HG03139 (cell line): ENCODE results near the gene MYH11.

Experiments
- ATAC-seq: cut with Tn5 transposase; IDR thresholded peaks from one replicate; pipeline ENCODE4 v1.9.1; 2021; ENCODE audit not compliant: unreplicated experiment

Gene MYH11

GRCh38 chr16:15779664-15780351, 77.0 kb downstream of the MYH11 start:
- ATAC-seq = no peak

- no peak for ATAC-seq
These were observed 77.7 kb downstream of the MYH11 start for GRCh38 chr16:15778999-15779614.

GRCh38 chr16:15778204-15778743, 78.6 kb downstream of the MYH11 start:
- no peak for ATAC-seq

- no peak for ATAC-seq
These were observed 79.2 kb downstream of the MYH11 start for GRCh38 chr16:15777533-15778203.

- ATAC-seq = no peak
These were observed 80.3 kb downstream of the MYH11 start for GRCh38 chr16:15776572-15776971.

- no peak for ATAC-seq
These were observed 81.0 kb downstream of the MYH11 start for GRCh38 chr16:15775663-15776304.

- ATAC-seq = no peak
These were observed 81.6 kb downstream of the MYH11 start for GRCh38 chr16:15775209-15775608.

GRCh38 chr16:15773968-15774367, 82.9 kb downstream of the MYH11 start:
- no peak for ATAC-seq

GRCh38 chr16:15772579-15773293, 84.1 kb downstream of the MYH11 start:
- ATAC-seq = no peak

- ATAC-seq = no peak
These were observed 85.1 kb downstream of the MYH11 start for GRCh38 chr16:15771694-15772093.

GRCh38 chr16:15770512-15770911, 86.3 kb downstream of the MYH11 start:
- no peak for ATAC-seq

- ATAC-seq = no peak
These were observed 86.7 kb downstream of the MYH11 start for GRCh38 chr16:15770107-15770506.

- ATAC-seq = no peak
These were observed 87.6 kb downstream of the MYH11 start for GRCh38 chr16:15769239-15769638.

- no peak for ATAC-seq
These were observed 88.6 kb downstream of the MYH11 start for GRCh38 chr16:15768201-15768600.

- ATAC-seq = no peak
These were observed 89.9 kb downstream of the MYH11 start for GRCh38 chr16:15766918-15767317.

- ATAC-seq = peak; percentile 93
These were observed 90.9 kb downstream of the MYH11 start for GRCh38 chr16:15765880-15766279.

- no peak for ATAC-seq
These were observed 91.7 kb downstream of the MYH11 start for GRCh38 chr16:15765116-15765515.

- no peak for ATAC-seq
These were observed 92.7 kb downstream of the MYH11 start for GRCh38 chr16:15764112-15764511.

GRCh38 chr16:15760129-15760528, 96.7 kb downstream of the MYH11 start:
- ATAC-seq = no peak

GRCh38 chr16:15759070-15759469, 97.8 kb downstream of the MYH11 start:
- ATAC-seq = no peak
